Natural killer cell (primary cell): Measurements from ENCODE around the gene FGGY. TPM values are rescaled to one million over a fixed set of nuclear protein-coding genes. Genes with fewer than 3 reads are reported as not detected.

Source experiments
- ATAC-seq, 3 donors: fragments of 150-1000 bp in 2 of 3; fragments of 200-7000 bp in 1 of 3; cut with Tn5 transposase; 1 replicate in 1 of 3; 2 replicates in 2 of 3; pipeline ENCODE4 v1.10.0; 2021; ENCODE audit warnings: mild to moderate bottlenecking in 2 of 3, moderate library complexity in 2 of 3
- DNase-seq, 2 donors: peaks; one replicate each; pipeline versions ENCODE4 v3.0.0 to v3.0.0-alpha.2; 2013 to 2021; ENCODE audit warnings: mixed read lengths in 1 of 2
- H3K27ac ChIP-seq: one replicate; pipeline ENCODE4 v1.5.1; 2013; ENCODE audit warnings: mild to moderate bottlenecking, low read length
- H3K27me3 ChIP-seq: one replicate; pipeline ENCODE4 v1.6.1; 2013; ENCODE audit warnings: low read length; ENCODE audit not compliant: control insufficient read depth, insufficient read depth
- H3K36me3 ChIP-seq: one replicate; pipeline ENCODE4 v1.6.1; 2013; ENCODE audit warnings: low read length; ENCODE audit not compliant: control insufficient read depth, insufficient read depth
- H3K4me1 ChIP-seq: one replicate; pipeline ENCODE4 v1.6.1; 2013; ENCODE audit warnings: low read length; ENCODE audit not compliant: control insufficient read depth, insufficient read depth
- H3K4me3 ChIP-seq: one replicate; pipeline ENCODE4 v1.5.1; 2013; ENCODE audit warnings: low read length
- H3K9me3 ChIP-seq: one replicate; pipeline ENCODE4 v1.6.1; 2013; ENCODE audit warnings: low read length; ENCODE audit not compliant: control insufficient read depth, insufficient read depth
- H3K27ac Mint-ChIP-seq, 2 donors: one replicate each; pipeline ENCODE4 v1.8.0; 2022; ENCODE audit warnings: mild to moderate bottlenecking in 2 of 2, mixed read lengths in 2 of 2, moderate library complexity in 1 of 2
- H3K27me3 Mint-ChIP-seq, 2 donors: one replicate each; pipeline ENCODE4 v1.8.0; 2022; ENCODE audit warnings: low read depth in 2 of 2, mixed read lengths in 2 of 2
- H3K36me3 Mint-ChIP-seq: one replicate; pipeline ENCODE4 v1.8.0; 2022; ENCODE audit warnings: mixed read lengths
- H3K4me1 Mint-ChIP-seq, 2 donors: one replicate each; pipeline ENCODE4 v1.8.0; 2022; ENCODE audit warnings: mixed read lengths in 2 of 2
- H3K4me3 Mint-ChIP-seq: one replicate; pipeline ENCODE4 v1.8.0; 2022; ENCODE audit warnings: mild to moderate bottlenecking, moderate library complexity, mixed read lengths
- H3K9me3 Mint-ChIP-seq, 2 donors: one replicate each; pipeline ENCODE4 v1.8.0; 2022; ENCODE audit warnings: mixed read lengths in 2 of 2
- CTCF ChIP-seq: fragments of 200-600 bp; IDR thresholded peaks from one replicate; pipeline ENCODE4 v1.8.0; 2022; ENCODE audit warnings: antibody characterized with exemption
- WGBS: methylation state at CpG from one replicate; pipeline ENCODE4 v1.1.7; 2013; ENCODE audit warnings: missing lambda C conversion rate; ENCODE audit not compliant: insufficient coverage; 5-methylcytosine and 5-hydroxymethylcytosine counted together
- intact Hi-C: fragments of 100-400 bp; cut with micrococcal nuclease; formaldehyde crosslinking; loops from one replicate; pipeline ENCODE4 v1.14.2; 2022
- total RNA-seq, 4 donors: library from RNA; stranded (reverse); fragments of 120-200 nt in 1 of 4; gene quantifications; one replicate each; pipeline versions ENCODE4 v1.2.3 to v1.2.4, GENCODE V29; 2013 to 2022

FGGY gene
- total RNA-seq, 3 donors from 2014 or later (not counting 1 experiment from before 2014, with no cell fraction given), result 21.8 to 31.5 (median 21.8) TPM

- Mint-ChIP-seq H3K9me3 (no peaks in the 10 kb centered on the region), H3K4me3 (no peak overlapping the region), H3K4me1 (no peaks in the 10 kb centered on the region), H3K27me3 (no peaks in the 10 kb centered on the region), H3K27ac (no peak overlapping the region), H3K36me3 (no peaks in the 10 kb centered on the region)
- no peaks in the 10 kb centered on the region for H3K27me3 ChIP-seq
- H3K27ac ChIP-seq, result no peak overlapping the region
- no peak for TF ChIP-seq CTCF
- H3K36me3 ChIP-seq, result peaks cover 2% of the 10 kb centered on the region
- intact Hi-C loops, result no loop called here
- DNase-seq (no peak), ATAC-seq (no peak)
- no peaks in the 10 kb centered on the region for H3K4me1 ChIP-seq
- H3K4me3 ChIP-seq, result no peak overlapping the region
- no peaks in the 10 kb centered on the region for H3K9me3 ChIP-seq
- no CpG with 5 or more reads among the region's 2 CpGs for WGBS
Observed at GRCh38 chr1:59767119-59767518, 470.2 kb downstream of the FGGY start.

- DNase-seq (no peak), ATAC-seq (no peak)
- Histone ChIP-seq H3K4me1 (no peaks in the 10 kb centered on the region), H3K27ac (no peak overlapping the region), H3K9me3 (no peaks in the 10 kb centered on the region), H3K27me3 (no peaks in the 10 kb centered on the region), H3K36me3 (no peaks in the 10 kb centered on the region), H3K4me3 (no peak overlapping the region)
- H3K9me3 Mint-ChIP-seq, result no peaks in the 10 kb centered on the region
- intact Hi-C loops, result no loop called here
- no peaks in the 10 kb centered on the region for H3K4me1 Mint-ChIP-seq
- WGBS, result 93% methylated on average over 10 of the region's 10 CpGs
- peaks cover 0 to 2% of the 10 kb centered on the region in 2 donors for H3K27me3 Mint-ChIP-seq
- no peaks in the 10 kb centered on the region for H3K36me3 Mint-ChIP-seq
- no peak overlapping the region for H3K4me3 Mint-ChIP-seq
- H3K27ac Mint-ChIP-seq, result no peak overlapping the region
- no peak for TF ChIP-seq CTCF
Observed at GRCh38 chr1:59768792-59769735, 472.2 kb downstream of the FGGY start.

GRCh38 chr1:59769736-59770095 is 472.8 kb downstream of the FGGY start:
- Histone ChIP-seq H3K9me3 (no peaks in the 10 kb centered on the region), H3K4me1 (no peaks in the 10 kb centered on the region), H3K4me3 (no peak overlapping the region), H3K36me3 (no peaks in the 10 kb centered on the region), H3K27me3 (no peaks in the 10 kb centered on the region), H3K27ac (no peak overlapping the region)
- H3K27ac Mint-ChIP-seq, result no peak overlapping the region
- WGBS, result 78% methylated on average over 4 of the region's 4 CpGs
- no peak for TF ChIP-seq CTCF
- H3K4me3 Mint-ChIP-seq, result no peak overlapping the region
- DNase-seq (no peak), ATAC-seq (no peak)
- intact Hi-C loops, result no loop called here
- peaks cover 0 to 2% of the 10 kb centered on the region in 2 donors for H3K27me3 Mint-ChIP-seq
- H3K36me3 Mint-ChIP-seq, result no peaks in the 10 kb centered on the region
- no peaks in the 10 kb centered on the region for H3K4me1 Mint-ChIP-seq
- H3K9me3 Mint-ChIP-seq, result no peaks in the 10 kb centered on the region

- intact Hi-C loops, result no loop called here
- Histone ChIP-seq H3K4me3 (no peak overlapping the region), H3K36me3 (no peaks in the 10 kb centered on the region), H3K4me1 (no peaks in the 10 kb centered on the region), H3K9me3 (no peaks in the 10 kb centered on the region), H3K27me3 (no peaks in the 10 kb centered on the region), H3K27ac (no peak overlapping the region)
- no peak for TF ChIP-seq CTCF
- no peak for ATAC-seq
- DNase-seq, result no peak
- WGBS, result no CpG with 5 or more reads among the region's 3 CpGs
- peaks cover 0 to 2% of the 10 kb centered on the region in 2 donors for H3K27me3 Mint-ChIP-seq
- no peaks in the 10 kb centered on the region for H3K4me1 Mint-ChIP-seq
- H3K4me3 Mint-ChIP-seq, result no peak overlapping the region
- H3K27ac Mint-ChIP-seq, result no peak overlapping the region
- H3K9me3 Mint-ChIP-seq, result no peaks in the 10 kb centered on the region
- H3K36me3 Mint-ChIP-seq, result no peaks in the 10 kb centered on the region
Observed at GRCh38 chr1:59771361-59771760, 474.5 kb downstream of the FGGY start.
